Activated T-helper 2 cell treated with anti-CD3 and anti-CD28 coated beads, Interferon-gamma antibody, Interleukin-2, Interleukin-4, amounts not matched to agents 10 μg/mL and 5 μg/mL and 100 μg/mL, durations not matched to agents 14 hours and 24 hours and 36 hours (primary cell): ENCODE data around the gene EME2. TPM values are rescaled to one million over a fixed set of nuclear protein-coding genes. Genes with fewer than 3 reads are reported as not detected.

ENCODE experiments used
- DNase-seq: peaks from one replicate; pipeline ENCODE4 v3.0.0; 2021; ENCODE audit warnings: low spot score
- H3K27ac Mint-ChIP-seq: one replicate; pipeline ENCODE4 v1.8.0; 2021; ENCODE audit warnings: mixed read lengths
- H3K27me3 Mint-ChIP-seq: one replicate; pipeline ENCODE4 v1.8.0; 2021; ENCODE audit warnings: low read depth, mixed read lengths
- H3K36me3 Mint-ChIP-seq: one replicate; pipeline ENCODE4 v1.8.0; 2021; ENCODE audit warnings: low read depth, mixed read lengths
- H3K4me1 Mint-ChIP-seq: one replicate; pipeline ENCODE4 v1.8.0; 2021; ENCODE audit warnings: low read depth, mixed read lengths
- H3K4me3 Mint-ChIP-seq: one replicate; pipeline ENCODE4 v1.8.0; 2021; ENCODE audit warnings: low read depth, mild to moderate bottlenecking, moderate library complexity, mixed read lengths
- H3K9me3 Mint-ChIP-seq: one replicate; pipeline ENCODE4 v1.8.0; 2021; ENCODE audit warnings: mixed read lengths
- intact Hi-C: fragments of 100-400 bp; cut with micrococcal nuclease; formaldehyde crosslinking; loops from one replicate; pipeline ENCODE4 v1.15.1; 2023
- total RNA-seq: library from RNA; stranded (reverse); gene quantifications from 2 replicates; pipeline ENCODE4 v1.2.3, GENCODE V29; 2022

The EME2 gene
- total RNA-seq, 1 donor from 2014 or later, result 26.2 TPM

GRCh38 chr16:1772908-1773702, 495 bp downstream of the EME2 start, which contains the start of gene MRPS34:
TSS of gene MRPS34 (minus strand) at chr16:1773134. CDS start at chr16:1773119, 15 bp downstream.
- peaks cover 27% of the 10 kb centered on the region for H3K36me3 Mint-ChIP-seq
- no peaks in the 10 kb centered on the region for H3K27me3 Mint-ChIP-seq
- DNase-seq, result peak; percentile 80
- peak within 1 kb of the TSS; percentile 96 for H3K4me3 Mint-ChIP-seq
- intact Hi-C loops, result loop anchor here (1.0 to 10.0 kb wide), 4 partner anchors 9 to 468 kb away; partner anchors contain the start of genes CRAMP1, FAHD1, HAGH and IFT140
- H3K9me3 Mint-ChIP-seq, result no peaks in the 10 kb centered on the region
- peak within 1 kb of the TSS; percentile 96 for H3K27ac Mint-ChIP-seq
- H3K4me1 Mint-ChIP-seq, result peaks cover 10% of the 10 kb centered on the region

GRCh38 chr16:1773703-1774447, 1.3 kb downstream of the EME2 start:
- H3K36me3 Mint-ChIP-seq, result peaks cover 23% of the 10 kb centered on the region
- H3K4me1 Mint-ChIP-seq, result peaks cover 10% of the 10 kb centered on the region
- peak overlapping the region; percentile 38 for H3K27ac Mint-ChIP-seq
- H3K27me3 Mint-ChIP-seq, result no peaks in the 10 kb centered on the region
- intact Hi-C loops, result loop anchor here (1.0 to 10.0 kb wide), 4 partner anchors 8 to 469 kb away; partner anchors contain the start of genes CRAMP1, FAHD1, HAGH and IFT140
- H3K9me3 Mint-ChIP-seq, result no peaks in the 10 kb centered on the region
- DNase-seq, result no peak
- peak overlapping the region; percentile 77 for H3K4me3 Mint-ChIP-seq

- intact Hi-C loops, result loop anchor here (5.0 to 10.0 kb wide), 2 partner anchors 162 to 470 kb away; partner anchors contain the start of genes CRAMP1, IFT140 and UBE2I
- Mint-ChIP-seq H3K27me3 (no peaks in the 10 kb centered on the region), H3K4me1 (peaks cover 10% of the 10 kb centered on the region), H3K27ac (no peak overlapping the region), H3K4me3 (peak overlapping the region; percentile 77), H3K9me3 (no peaks in the 10 kb centered on the region), H3K36me3 (peaks cover 20% of the 10 kb centered on the region)
- no peak for DNase-seq
Observed at GRCh38 chr16:1774448-1774780, 1.8 kb downstream of the EME2 start.

GRCh38 chr16:1775006-1775845, 2.6 kb downstream of the EME2 start:
- peak overlapping the region; percentile 49 for H3K4me3 Mint-ChIP-seq
- H3K9me3 Mint-ChIP-seq, result no peaks in the 10 kb centered on the region
- no peak overlapping the region for H3K27ac Mint-ChIP-seq
- DNase-seq, result no peak
- intact Hi-C loops, result loop anchor here (10.0 kb wide), 1 partner anchor 470 kb away; the partner anchor contains the start of gene UBE2I
- H3K36me3 Mint-ChIP-seq, result peaks cover 12% of the 10 kb centered on the region
- H3K4me1 Mint-ChIP-seq, result peaks cover 8% of the 10 kb centered on the region
- H3K27me3 Mint-ChIP-seq, result no peaks in the 10 kb centered on the region

GRCh38 chr16:1775846-1776671, 3.4 kb downstream of the EME2 start:
- Mint-ChIP-seq H3K36me3 (peaks cover 11% of the 10 kb centered on the region), H3K4me1 (peaks cover 6% of the 10 kb centered on the region), H3K4me3 (no peak overlapping the region), H3K27ac (no peak overlapping the region), H3K27me3 (no peaks in the 10 kb centered on the region), H3K9me3 (no peaks in the 10 kb centered on the region)
- intact Hi-C loops, result loop anchor here (10.0 kb wide), 1 partner anchor 471 kb away; the partner anchor contains the start of gene UBE2I
- no peak for DNase-seq

- H3K36me3 Mint-ChIP-seq, result peaks cover 11% of the 10 kb centered on the region
- no peaks in the 10 kb centered on the region for H3K9me3 Mint-ChIP-seq
- H3K27ac Mint-ChIP-seq, result no peak overlapping the region
- H3K4me1 Mint-ChIP-seq, result peaks cover 11% of the 10 kb centered on the region
- no peaks in the 10 kb centered on the region for H3K27me3 Mint-ChIP-seq
- no peak for DNase-seq
- H3K4me3 Mint-ChIP-seq, result no peak overlapping the region
- intact Hi-C loops, result loop anchor here (10.0 kb wide), 1 partner anchor 472 kb away; the partner anchor contains the start of gene UBE2I
Observed at GRCh38 chr16:1776672-1776955, 4.0 kb downstream of the EME2 start.

GRCh38 chr16:1776991-1777374, 4.4 kb downstream of the EME2 start:
- intact Hi-C loops, result loop anchor here (10.0 kb wide), 1 partner anchor 472 kb away; the partner anchor contains the start of gene UBE2I

GRCh38 chr16:1777375-1778199, 5.0 kb downstream of the EME2 start:
- Mint-ChIP-seq H3K4me1 (peaks cover 12% of the 10 kb centered on the region), H3K9me3 (no peaks in the 10 kb centered on the region), H3K27me3 (no peaks in the 10 kb centered on the region), H3K36me3 (peaks cover 3% of the 10 kb centered on the region), H3K27ac (no peak overlapping the region), H3K4me3 (no peak overlapping the region)
- intact Hi-C loops, result loop anchor here (10.0 kb wide), 1 partner anchor 473 kb away; the partner anchor contains the start of gene UBE2I
- no peak for DNase-seq

More at GRCh38 chr16:1776991-1777374, 4.4 kb downstream of the EME2 start:
- Mint-ChIP-seq H3K9me3 (no peaks in the 10 kb centered on the region), H3K4me1 (peaks cover 14% of the 10 kb centered on the region), H3K27me3 (no peaks in the 10 kb centered on the region), H3K27ac (no peak overlapping the region), H3K4me3 (no peak overlapping the region), H3K36me3 (peaks cover 8% of the 10 kb centered on the region)
- no peak for DNase-seq

- no peak overlapping the region for H3K27ac Mint-ChIP-seq
- no peak overlapping the region for H3K4me3 Mint-ChIP-seq
- intact Hi-C loops, result loop anchor here (10.0 kb wide), 1 partner anchor 474 kb away; the partner anchor contains the start of gene UBE2I
- peaks cover 14% of the 10 kb centered on the region for H3K4me1 Mint-ChIP-seq
- no peak for DNase-seq
- no peaks in the 10 kb centered on the region for H3K27me3 Mint-ChIP-seq
- H3K9me3 Mint-ChIP-seq, result no peaks in the 10 kb centered on the region
- H3K36me3 Mint-ChIP-seq, result peaks cover 7% of the 10 kb centered on the region
Observed at GRCh38 chr16:1778200-1779179, 5.9 kb downstream of the EME2 start.

- H3K4me1 Mint-ChIP-seq, result peaks cover 11% of the 10 kb centered on the region
- H3K9me3 Mint-ChIP-seq, result no peaks in the 10 kb centered on the region
- peaks cover 4% of the 10 kb centered on the region for H3K36me3 Mint-ChIP-seq
- H3K4me3 Mint-ChIP-seq, result no peak overlapping the region
- DNase-seq, result no peak
- H3K27ac Mint-ChIP-seq, result no peak overlapping the region
- intact Hi-C loops, result loop anchor here (10.0 kb wide), 1 partner anchor 474 kb away; the partner anchor contains the start of gene UBE2I
- no peaks in the 10 kb centered on the region for H3K27me3 Mint-ChIP-seq
Observed at GRCh38 chr16:1779234-1779701, 6.7 kb downstream of the EME2 start.
